Astrocyte (in vitro differentiated cells and primary cell): ENCODE data around the gene YKT6. TPM values are rescaled to one million over a fixed set of nuclear protein-coding genes. Genes with fewer than 3 reads are reported as not detected.

Source experiments
- DNase-seq: peaks from one replicate; pipeline ENCODE4 v3.0.0-alpha.2; 2010; ENCODE audit warnings: low read depth
- FAIRE-seq: peaks from 2 replicates; lab custom pipeline; 2011; peaks lifted over from hg19 to GRCh38; lab: Jason Lieb, UNC
- H2AFZ ChIP-seq: 2 replicates; pipeline ENCODE4 v1.6.0; 2012; ENCODE audit warnings: low read depth, low read length, inconsistent platforms
- H3K27ac ChIP-seq: 2 replicates; pipeline ENCODE4 v1.5.1; 2011; ENCODE audit warnings: low read depth, low read length, inconsistent platforms
- H3K27me3 ChIP-seq: 2 replicates; pipeline ENCODE4 v1.6.0; 2011; ENCODE audit warnings: low read length, inconsistent platforms; ENCODE audit not compliant: insufficient read depth
- H3K36me3 ChIP-seq: 2 replicates; pipeline ENCODE4 v1.5.1; 2011; ENCODE audit warnings: low read length, inconsistent platforms; ENCODE audit not compliant: insufficient read depth
- H3K4me1 ChIP-seq: 2 replicates; pipeline ENCODE4 v1.5.1; 2011; ENCODE audit warnings: low read length, inconsistent platforms; ENCODE audit not compliant: insufficient read depth
- H3K4me2 ChIP-seq: 2 replicates; pipeline ENCODE4 v1.6.0; 2012; ENCODE audit warnings: low read length, inconsistent platforms
- H3K4me3 ChIP-seq: 2 replicates; pipeline ENCODE4 v1.5.1; 2011; ENCODE audit warnings: low read depth, mild to moderate bottlenecking, low read length, inconsistent platforms; ENCODE audit not compliant: insufficient read depth
- H3K79me2 ChIP-seq: 2 replicates; pipeline ENCODE4 v1.6.0; 2012; ENCODE audit warnings: mild to moderate bottlenecking, low read length, inconsistent platforms; ENCODE audit not compliant: insufficient read depth
- H3K9ac ChIP-seq: 2 replicates; pipeline ENCODE4 v1.6.0; 2012; ENCODE audit warnings: mild to moderate bottlenecking, low read length, inconsistent platforms
- H3K9me3 ChIP-seq: 2 replicates; pipeline ENCODE4 v1.5.1; 2012; ENCODE audit warnings: low read depth, mild to moderate bottlenecking, low read length, inconsistent platforms; ENCODE audit not compliant: insufficient read depth
- H4K20me1 ChIP-seq: 2 replicates; pipeline ENCODE4 v1.6.0; 2012; ENCODE audit warnings: low read length, inconsistent platforms; ENCODE audit not compliant: insufficient read depth
- H3K27ac Mint-ChIP-seq: one replicate; pipeline ENCODE4 v1.8.0; 2021; ENCODE audit warnings: mild to moderate bottlenecking, mixed read lengths; ENCODE audit not compliant: unreplicated experiment
- H3K27me3 Mint-ChIP-seq: one replicate; pipeline ENCODE4 v1.8.0; 2021; ENCODE audit warnings: low read depth, mixed read lengths; ENCODE audit not compliant: unreplicated experiment
- H3K36me3 Mint-ChIP-seq: one replicate; pipeline ENCODE4 v1.8.0; 2021; ENCODE audit warnings: low read depth, mixed read lengths; ENCODE audit not compliant: unreplicated experiment
- H3K4me1 Mint-ChIP-seq: one replicate; pipeline ENCODE4 v1.8.0; 2021; ENCODE audit warnings: low read depth, mixed read lengths; ENCODE audit not compliant: unreplicated experiment
- H3K4me3 Mint-ChIP-seq: one replicate; pipeline ENCODE4 v1.8.0; 2021; ENCODE audit warnings: mild to moderate bottlenecking, moderate library complexity, mixed read lengths; ENCODE audit not compliant: unreplicated experiment
- H3K9me3 Mint-ChIP-seq: one replicate; pipeline ENCODE4 v1.8.0; 2021; ENCODE audit warnings: mild to moderate bottlenecking, mixed read lengths; ENCODE audit not compliant: unreplicated experiment
- EZH2 ChIP-seq: IDR thresholded peaks from 2 replicates; pipeline ENCODE4 v1.6.1; 2012; ENCODE audit warnings: mild to moderate bottlenecking, low read length, inconsistent platforms; ENCODE audit not compliant: insufficient read depth
- total RNA-seq: library from RNA; stranded (reverse); gene quantifications from 2 replicates; pipeline ENCODE4 v1.2.1, GENCODE V29; 2021
- TF ChIP-seq, protein P1 (sequence below): IDR thresholded peaks from 2 replicates; pipeline ENCODE4 v1.5.1; 2011; ENCODE audit warnings: low read depth, mild to moderate bottlenecking, inconsistent platforms, low read length, moderate library complexity; ENCODE audit not compliant: insufficient read depth

The YKT6 gene
- total RNA-seq, 1 donor from 2014 or later: 216 TPM

DNA sequence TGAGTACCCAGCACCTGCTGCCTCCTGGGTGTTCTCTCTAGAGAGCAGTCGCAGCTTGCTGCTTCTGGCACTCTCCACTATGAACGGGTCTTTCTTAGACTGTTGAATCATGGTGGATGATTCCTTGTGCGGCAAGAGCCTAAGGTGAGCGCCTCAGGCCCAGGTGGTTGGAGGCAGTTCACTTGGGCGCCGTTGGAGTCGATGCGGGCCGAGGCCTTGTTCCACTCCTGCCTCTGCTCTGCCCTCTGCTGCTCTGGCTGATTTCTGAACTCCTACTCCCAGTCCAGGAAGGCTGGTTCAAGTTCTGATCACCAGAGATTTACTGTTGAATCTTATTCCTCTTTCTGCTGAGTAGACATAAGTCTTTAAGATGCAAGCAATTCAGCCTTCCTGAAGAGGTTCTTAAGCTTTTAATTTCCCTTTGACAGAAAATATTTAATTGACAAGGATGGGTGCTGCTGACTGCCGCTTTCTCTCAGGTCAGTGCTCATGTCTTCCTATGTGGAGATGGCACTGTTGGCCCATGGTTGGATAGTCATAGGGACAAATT is 10.4 kb downstream of the YKT6 start:
- Histone ChIP-seq H3K4me3 (no peak overlapping the region), H2AFZ (no peak overlapping the region), H3K27ac (no peak overlapping the region), H3K4me1 (no peaks in the 10 kb centered on the region), H3K36me3 (peaks cover 52% of the 10 kb centered on the region), H3K79me2 (peaks cover 5% of the 10 kb centered on the region), H3K27me3 (no peaks in the 10 kb centered on the region), H3K9me3 (no peaks in the 10 kb centered on the region), H3K9ac (no peak overlapping the region), H3K4me2 (no peak overlapping the region), H4K20me1 (peaks cover 78% of the 10 kb centered on the region)
- no peaks in the 10 kb centered on the region for H3K9me3 Mint-ChIP-seq
- no peak for FAIRE-seq
- peaks cover 24% of the 10 kb centered on the region for H3K36me3 Mint-ChIP-seq
- H3K27ac Mint-ChIP-seq: no peak overlapping the region
- no peak for DNase-seq
- no peak overlapping the region for H3K4me3 Mint-ChIP-seq
- TF ChIP-seq EZH2: no peak
- TF ChIP-seq, protein P1, sequence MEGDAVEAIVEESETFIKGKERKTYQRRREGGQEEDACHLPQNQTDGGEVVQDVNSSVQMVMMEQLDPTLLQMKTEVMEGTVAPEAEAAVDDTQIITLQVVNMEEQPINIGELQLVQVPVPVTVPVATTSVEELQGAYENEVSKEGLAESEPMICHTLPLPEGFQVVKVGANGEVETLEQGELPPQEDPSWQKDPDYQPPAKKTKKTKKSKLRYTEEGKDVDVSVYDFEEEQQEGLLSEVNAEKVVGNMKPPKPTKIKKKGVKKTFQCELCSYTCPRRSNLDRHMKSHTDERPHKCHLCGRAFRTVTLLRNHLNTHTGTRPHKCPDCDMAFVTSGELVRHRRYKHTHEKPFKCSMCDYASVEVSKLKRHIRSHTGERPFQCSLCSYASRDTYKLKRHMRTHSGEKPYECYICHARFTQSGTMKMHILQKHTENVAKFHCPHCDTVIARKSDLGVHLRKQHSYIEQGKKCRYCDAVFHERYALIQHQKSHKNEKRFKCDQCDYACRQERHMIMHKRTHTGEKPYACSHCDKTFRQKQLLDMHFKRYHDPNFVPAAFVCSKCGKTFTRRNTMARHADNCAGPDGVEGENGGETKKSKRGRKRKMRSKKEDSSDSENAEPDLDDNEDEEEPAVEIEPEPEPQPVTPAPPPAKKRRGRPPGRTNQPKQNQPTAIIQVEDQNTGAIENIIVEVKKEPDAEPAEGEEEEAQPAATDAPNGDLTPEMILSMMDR: no peak
- peaks cover 2% of the 10 kb centered on the region for H3K4me1 Mint-ChIP-seq
- no peaks in the 10 kb centered on the region for H3K27me3 Mint-ChIP-seq

DNA sequence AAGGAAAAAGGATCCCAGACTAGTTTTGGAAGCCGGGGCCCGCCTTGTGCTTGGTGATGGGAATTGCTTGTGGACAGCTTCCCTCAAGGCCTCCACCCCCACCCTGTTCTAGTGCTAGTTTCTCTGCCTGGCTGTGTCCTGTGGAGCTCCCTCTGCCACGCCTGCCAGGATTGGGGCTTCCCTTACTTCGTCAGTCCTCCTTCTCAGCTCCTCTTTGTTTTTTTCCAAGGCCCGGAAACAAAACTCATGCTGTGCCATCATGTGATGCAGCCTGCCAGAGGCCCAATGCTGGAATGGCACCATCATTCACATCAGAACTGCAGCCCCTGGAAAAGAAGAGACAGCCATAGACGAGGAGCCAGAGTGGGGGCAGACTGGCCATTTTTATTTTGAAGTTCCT is 11.2 kb downstream of the YKT6 start:
- Mint-ChIP-seq H3K4me3 (peak overlapping the region; percentile 40), H3K27me3 (no peaks in the 10 kb centered on the region), H3K4me1 (peaks cover 2% of the 10 kb centered on the region), H3K9me3 (no peaks in the 10 kb centered on the region), H3K27ac (no peak overlapping the region), H3K36me3 (peaks cover 19% of the 10 kb centered on the region)
- Histone ChIP-seq H4K20me1 (peaks cover 71% of the 10 kb centered on the region), H3K9ac (no peak overlapping the region), H3K79me2 (no peaks in the 10 kb centered on the region), H3K4me1 (no peaks in the 10 kb centered on the region), H3K27ac (no peak overlapping the region), H3K4me2 (no peak overlapping the region), H3K36me3 (peaks cover 45% of the 10 kb centered on the region), H3K9me3 (no peaks in the 10 kb centered on the region), H3K27me3 (no peaks in the 10 kb centered on the region), H2AFZ (no peak overlapping the region), H3K4me3 (no peak overlapping the region)
- FAIRE-seq (no peak), DNase-seq (no peak)
- TF ChIP-seq, protein P1: no peak
- TF ChIP-seq EZH2: no peak

DNA sequence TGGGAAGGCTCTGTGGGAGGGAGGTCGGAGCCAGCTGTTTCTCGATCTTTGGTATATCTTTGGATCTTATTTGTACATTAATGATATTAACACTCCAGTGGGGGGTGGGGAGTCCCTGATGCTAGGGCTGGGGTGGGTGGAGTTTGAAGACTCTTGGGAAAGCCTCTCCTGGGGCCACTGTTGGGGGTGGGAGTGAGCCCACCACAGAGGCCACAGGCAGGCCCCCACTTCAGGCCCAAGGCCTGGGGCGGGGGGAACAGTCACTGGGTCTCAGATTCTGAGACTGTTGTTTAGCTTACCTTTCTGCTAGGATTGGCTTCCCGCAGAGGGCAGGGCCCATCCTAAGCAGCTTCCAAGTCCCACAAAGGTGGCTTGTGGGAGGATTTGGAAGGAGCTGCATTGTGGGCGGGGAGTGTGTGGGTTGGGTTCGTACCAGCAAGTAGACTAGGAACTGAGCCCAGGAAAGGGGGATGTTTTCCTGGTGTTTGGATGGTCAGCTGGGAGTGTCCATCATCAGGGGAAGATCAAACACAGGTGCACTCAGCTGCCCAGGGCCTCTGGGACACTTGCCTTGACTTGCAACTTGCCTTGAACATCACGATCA is 11.9 kb downstream of the YKT6 start:
- Histone ChIP-seq H3K9me3 (no peaks in the 10 kb centered on the region), H3K9ac (no peak overlapping the region), H3K4me2 (no peak overlapping the region), H3K36me3 (peaks cover 45% of the 10 kb centered on the region), H3K79me2 (no peaks in the 10 kb centered on the region), H4K20me1 (peaks cover 66% of the 10 kb centered on the region), H3K4me1 (no peaks in the 10 kb centered on the region), H3K27me3 (no peaks in the 10 kb centered on the region), H2AFZ (no peak overlapping the region), H3K4me3 (no peak overlapping the region), H3K27ac (no peak overlapping the region)
- no peak overlapping the region for H3K4me3 Mint-ChIP-seq
- no peak overlapping the region for H3K27ac Mint-ChIP-seq
- H3K36me3 Mint-ChIP-seq: peaks cover 19% of the 10 kb centered on the region
- no peaks in the 10 kb centered on the region for H3K9me3 Mint-ChIP-seq
- FAIRE-seq (no peak), DNase-seq (no peak)
- peaks cover 2% of the 10 kb centered on the region for H3K4me1 Mint-ChIP-seq
- H3K27me3 Mint-ChIP-seq: no peaks in the 10 kb centered on the region
- TF ChIP-seq, protein P1: no peak
- TF ChIP-seq EZH2: no peak
